K562 (cell line): Measurements from ENCODE around the gene CHRNG. TPM values are rescaled to one million over a fixed set of nuclear protein-coding genes. Genes with fewer than 3 reads are reported as not detected.

ENCODE experiments used
- ATAC-seq: fragments of 200-7000 bp; cut with Tn5 transposase; 3 replicates; pipeline ENCODE4 v1.9.1; 2020; ENCODE audit warnings: moderate library complexity
- BruUV-seq: library from RNA; stranded (reverse); fragments of 400-500 nt; replicated peaks from 2 replicates; lab custom pipeline; 2021; lab: Mats Ljungman, UMichigan
- CTCF ChIA-PET: fragments of 300-600 bp; formaldehyde crosslinking; extraction: SDS; loops from one replicate; lab custom pipeline; 2021; ENCODE audit warnings: low intra/inter-chr PET ratio; lab: Yijun Ruan, JAX
- POLR2A ChIA-PET: fragments of 300-600, 350-650 bp; sonication (Branson Sonifier 250); formaldehyde crosslinking; extraction: SDS; loops from one replicate; lab custom pipeline; 2021; ENCODE audit warnings: antibody characterized with exemption, inconsistent platforms; lab: Yijun Ruan, JAX
- DNase-seq, 4 experiments: peaks; one replicate each; pipeline versions ENCODE4 v3.0.0 to v3.0.0-alpha.2; 2011 to 2018; ENCODE audit warnings: low spot score in 3 of 4, mixed read lengths in 3 of 4; ENCODE audit errors: extremely low read depth in 1 of 4
- FAIRE-seq: peaks from 2 replicates; lab custom pipeline; 2011; peaks lifted over from hg19 to GRCh38; lab: Jason Lieb, UNC
- H2AFZ ChIP-seq: 2 replicates; pipeline ENCODE4 v1.6.0; 2011; ENCODE audit warnings: low read depth, low read length, control low read depth, inconsistent platforms
- H3K27ac ChIP-seq: fragments of 200-600 bp; 3 replicates; pipeline ENCODE4 v1.8.0; 2011; ENCODE audit warnings: low read depth, mild to moderate bottlenecking, control low read depth, inconsistent platforms, low read length, moderate library complexity, mixed read lengths; ENCODE audit errors: extremely low read depth
- H3K27me3 ChIP-seq, 2 experiments: fragments of 300-600 bp in 1 of 2; 2 replicates in 1 of 2; 3 replicates in 1 of 2; pipeline versions ENCODE4 v1.6.0 to v1.8.0; 2011; ENCODE audit warnings: inconsistent platforms in 2 of 2, low read length in 2 of 2, mild to moderate bottlenecking in 1 of 2, mixed read lengths in 1 of 2, moderate library complexity in 1 of 2; ENCODE audit not compliant: control insufficient read depth in 2 of 2, insufficient read depth in 2 of 2
- H3K36me3 ChIP-seq: fragments of 300-600 bp; 3 replicates; pipeline ENCODE4 v1.8.0; 2011; ENCODE audit warnings: mild to moderate bottlenecking, low read length, inconsistent platforms; ENCODE audit not compliant: control insufficient read depth, insufficient read depth
- H3K4me1 ChIP-seq, 2 experiments: fragments of 200-600 bp in 1 of 2; replicated peaks in 1 of 2; 2 replicates in 1 of 2; 3 replicates in 1 of 2; pipeline versions ENCODE4 v1.5.1 to v1.8.0; 2011; ENCODE audit warnings: inconsistent platforms in 2 of 2, low read length in 2 of 2, mild to moderate bottlenecking in 1 of 2, mixed read lengths in 1 of 2, moderate library complexity in 1 of 2; ENCODE audit not compliant: control insufficient read depth in 2 of 2, insufficient read depth in 2 of 2
- H3K4me2 ChIP-seq: 2 replicates; pipeline ENCODE4 v1.6.1; 2011; ENCODE audit warnings: low read length, control low read depth, inconsistent platforms, mixed read lengths; ENCODE audit not compliant: insufficient read depth
- H3K4me3 ChIP-seq: fragments of 200-600 bp; sonication (generic), shearing (Covaris generic); 2 replicates; pipeline ENCODE4 v1.5.1; 2016; ENCODE audit warnings: control low read depth, inconsistent platforms
- H3K79me2 ChIP-seq: fragments of 200-600 bp; 3 replicates; pipeline ENCODE4 v1.8.0; 2011; ENCODE audit warnings: low read length, inconsistent platforms; ENCODE audit not compliant: control insufficient read depth, insufficient read depth
- H3K9ac ChIP-seq, 2 experiments: 2 replicates each; pipeline versions ENCODE4 v1.6.0 to v1.6.1; 2011; ENCODE audit warnings: low read depth in 2 of 2, low read length in 2 of 2, control low read depth in 1 of 2, inconsistent platforms in 1 of 2, mild to moderate bottlenecking in 1 of 2, mixed read lengths in 1 of 2; ENCODE audit not compliant: insufficient read depth in 1 of 2
- H3K9me1 ChIP-seq: one replicate; pipeline ENCODE4 v1.6.0; 2011; ENCODE audit warnings: inconsistent platforms, mild to moderate bottlenecking, low read length, moderate library complexity; ENCODE audit not compliant: control insufficient read depth, insufficient read depth
- H3K9me3 ChIP-seq: replicated peaks from 2 replicates; pipeline ENCODE4 v1.5.1; 2011; ENCODE audit warnings: low read depth, low read length, inconsistent platforms; ENCODE audit not compliant: control insufficient read depth, insufficient read depth
- H4K20me1 ChIP-seq: replicated peaks from 2 replicates; pipeline ENCODE4 v1.6.1; 2011; ENCODE audit warnings: low read length, inconsistent platforms, mixed read lengths; ENCODE audit not compliant: control insufficient read depth, insufficient read depth
- BMI1 ChIP-seq: fragments of 150-350 bp; IDR thresholded peaks from 2 replicates; pipeline ENCODE4 v1.6.1; 2014; ENCODE audit warnings: low read length
- E2F6 ChIP-seq, 2 experiments: IDR thresholded peaks; 2 replicates each; pipeline ENCODE4 v1.6.1; 2011; ENCODE audit warnings: borderline replicate concordance in 1 of 2, control low read depth in 1 of 2, low read depth in 1 of 2, low read length in 1 of 2, mild to moderate bottlenecking in 1 of 2, mixed read lengths in 1 of 2, moderate library complexity in 1 of 2; ENCODE audit not compliant: insufficient read depth in 1 of 2, insufficient read length in 1 of 2, poor library complexity in 1 of 2, severe bottlenecking in 1 of 2; ENCODE audit errors: extremely low read depth in 1 of 2
- FOXP1 ChIP-seq: sonication (generic); formaldehyde crosslinking; IDR thresholded peaks from 2 replicates; pipeline ENCODE4 v1.8.0; 2022; ENCODE audit warnings: mild to moderate bottlenecking, missing genetic modification reagents
- HDGF ChIP-seq: fragments of 450-650 bp; IDR thresholded peaks from 2 replicates; pipeline ENCODE4 v1.6.1; 2016
- HMG20A ChIP-seq: fragments of 450-650 bp; formaldehyde crosslinking; conservative IDR thresholded peaks from 2 replicates; pipeline ENCODE4 v1.4.0; 2020; ENCODE audit warnings: mild to moderate bottlenecking, mixed read lengths
- NCOR1 ChIP-seq: fragments of 450-650 bp; IDR thresholded peaks from 2 replicates; pipeline ENCODE4 v1.6.1; 2016; ENCODE audit warnings: mild to moderate bottlenecking, moderate library complexity
- NFIC ChIP-seq: fragments of 450-650 bp; IDR thresholded peaks from 2 replicates; pipeline ENCODE4 v1.6.1; 2017; ENCODE audit warnings: mild to moderate bottlenecking, inconsistent platforms
- PBX2 ChIP-seq, 2 experiments: IDR thresholded peaks in 1 of 2; conservative IDR thresholded peaks in 1 of 2; 2 replicates each; pipeline ENCODE4 v1.6.1; 2016; ENCODE audit warnings: low read depth in 2 of 2, mild to moderate bottlenecking in 1 of 2, missing compliant biosample characterization in 1 of 2, missing genetic modification characterization in 1 of 2, moderate library complexity in 1 of 2
- RCOR1 ChIP-seq, 2 experiments: IDR thresholded peaks; 2 replicates each; pipeline ENCODE4 v1.6.1; 2012; ENCODE audit warnings: low read depth in 2 of 2, low read length in 2 of 2, borderline replicate concordance in 1 of 2, improper control_type of control experiment in 1 of 2
- RFX5 ChIP-seq: IDR thresholded peaks from 2 replicates; pipeline ENCODE4 v1.6.1; 2011; ENCODE audit warnings: low read depth, mild to moderate bottlenecking, improper control_type of control experiment, low read length
- TCFL5 ChIP-seq: fragments of 250-450 bp; sonication (Bioruptor Pico); conservative IDR thresholded peaks from 2 replicates; pipeline ENCODE4 v1.6.1; 2021; ENCODE audit warnings: mild to moderate bottlenecking, moderate library complexity, matching md5 sums
- WGBS: fragments of 100-300 bp; shearing (Covaris generic); methylation state at CpG from one replicate; pipeline ENCODE4 v1.1.6; 2016; ENCODE audit warnings: low coverage, mixed read lengths; ENCODE audit not compliant: insufficient coverage; ENCODE audit errors: missing lambda C conversion rate; 5-methylcytosine and 5-hydroxymethylcytosine counted together
- in situ Hi-C: fragments of 300-500 bp; cut with MboI; formaldehyde crosslinking; loops from 4 replicates; pipeline ENCODE4 v1.15.0; 2018; ENCODE audit warnings: inconsistent platforms, mixed read lengths
- intact Hi-C: fragments of 100-400 bp; cut with micrococcal nuclease; formaldehyde crosslinking; loops from 2 replicates; pipeline ENCODE4 v1.14.2; 2022
- polyA plus RNA-seq, 8 experiments: library from polyadenylated mRNA; depleted of rRNA in 4 of 8; stranded (reverse) in 5 of 8; unstranded in 3 of 8; fragments of >200 nt; fragmentation: Nextera tagmentation in 2 of 8; fragmentation: Illumina TruSeq in 1 of 8; extraction: Ambion mirVana in 2 of 8; extraction: Trizol in 1 of 8; gene quantifications; 2 replicates each; pipeline versions ENCODE4 v1.2.1 to v1.2.3, GENCODE V29; 2011 to 2014; ENCODE audit warnings: inconsistent platforms in 1 of 8, missing spikeins in 1 of 8
- total RNA-seq, 7 experiments: library from RNA; depleted of rRNA in 6 of 7; stranded (reverse); fragments of >200 nt in 6 of 7; fragmentation: Illumina TruSeq in 2 of 7; extraction: Trizol in 2 of 7; gene quantifications; 2 replicates each; pipeline versions ENCODE4 v1.2.1 to v1.2.3, GENCODE V29; 2011 to 2021; ENCODE audit warnings: low replicate concordance in 1 of 7
- TF ChIP-seq, protein P1 (sequence below): conservative IDR thresholded peaks from 2 replicates; pipeline ENCODE4 v1.6.1; 2011; ENCODE audit warnings: low read depth, mild to moderate bottlenecking, low read length; ENCODE audit not compliant: control insufficient read depth

Gene CHRNG
- total and polyA plus RNA-seq, 9 of the 15 experiments (the other 6 are each of a cell fraction or from before 2014, with no cell fraction given), result not detected

- TF ChIP-seq PBX2 (CRISPR knock-in tag; IDR thresholded peaks at IDR 0.05; ENCODE audit: low read depth) (no peak), PBX2 (tag; conservative IDR thresholded peaks at IDR 0.05; ENCODE audit: low read depth) (no peak), TCFL5 (CRISPR knock-in tag) (no peak)
Measured at GRCh38 chr2:232537499-232537898, 2.0 kb upstream of the CHRNG start (continued).

DNA sequence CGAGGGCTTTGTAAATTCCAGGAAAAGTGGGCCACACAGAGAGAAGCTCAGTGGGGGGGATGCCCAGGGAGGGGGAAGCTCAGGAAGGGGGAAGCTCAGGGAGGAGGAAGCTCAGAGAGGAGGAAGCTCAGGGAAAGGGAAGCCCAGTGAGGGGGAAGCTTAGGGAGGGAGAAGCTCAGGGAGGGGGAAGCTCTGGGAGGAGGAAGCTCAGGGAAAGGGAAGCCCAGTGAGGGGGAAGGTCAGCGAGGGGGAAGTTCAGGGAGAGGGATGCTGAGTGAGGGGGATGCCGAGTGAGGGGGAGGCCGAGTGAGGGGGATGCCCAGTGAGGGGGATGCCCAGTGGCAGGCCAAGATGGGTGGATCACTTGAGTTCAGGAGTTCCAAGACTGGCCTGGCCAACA lies 821 bp upstream of the CHRNG start:
- H3K9me1 ChIP-seq, result no peaks in the 10 kb centered on the region
- POLR2A ChIA-PET, result interaction anchor here (0.6 kb wide), 1 partner anchor 487 kb away, joined by 4 read pairs; no protein-coding TSS in a partner anchor
- H3K4me3 ChIP-seq, result no peak overlapping the region
- H3K4me2 ChIP-seq, result no peak overlapping the region
- H2AFZ ChIP-seq, result no peak overlapping the region
- FAIRE-seq (no peak), DNase-seq (no peak), ATAC-seq (no peak)
- intact Hi-C loops, result no loop called here
- no peaks in the 10 kb centered on the region for H3K79me2 ChIP-seq
- no peaks in the 10 kb centered on the region for H3K27me3 ChIP-seq
- H4K20me1 ChIP-seq, result no peaks in the 10 kb centered on the region
- no TSS peak for BruUV-seq
- no peak overlapping the region for H3K9ac ChIP-seq
- peaks cover 0 to 28% of the 10 kb centered on the region in 2 experiments; a peak in 2 of 5 replicates for H3K4me1 ChIP-seq
- CTCF ChIA-PET, result no interaction called here
- WGBS, result 0% methylated on average over 1 of the region's 4 CpGs
- H3K27ac ChIP-seq, result no peak overlapping the region
- no peaks in the 10 kb centered on the region for H3K36me3 ChIP-seq
- in situ Hi-C loops, result no loop called here
- H3K9me3 ChIP-seq, result no peaks in the 10 kb centered on the region
- TF ChIP-seq HMG20A (CRISPR knock-in tag) (no peak), BMI1 (no peak), FOXP1 (CRISPR knock-in tag) (no peak), PBX2 (CRISPR knock-in tag; IDR thresholded peaks at IDR 0.05; ENCODE audit: low read depth) (no peak), PBX2 (tag; conservative IDR thresholded peaks at IDR 0.05; ENCODE audit: low read depth) (no peak), NCOR1 (no peak), HDGF (no peak), RFX5 (no peak), RCOR1 (IDR thresholded peaks at IDR 0.05; ENCODE audit: borderline replicate concordance in 1 of 2, low read depth in 2 of 2, low read length in 2 of 2) (no peak), E2F6 (IDR thresholded peaks at IDR 0.05; ENCODE audit: borderline replicate concordance in 1 of 2, extremely low read depth in 1 of 2, insufficient read depth in 1 of 2, insufficient read length in 1 of 2, low read depth in 1 of 2, low read length in 1 of 2, poor library complexity in 1 of 2, severe bottlenecking in 1 of 2) (no peak), NFIC (no peak)
- TF ChIP-seq, protein P1, sequence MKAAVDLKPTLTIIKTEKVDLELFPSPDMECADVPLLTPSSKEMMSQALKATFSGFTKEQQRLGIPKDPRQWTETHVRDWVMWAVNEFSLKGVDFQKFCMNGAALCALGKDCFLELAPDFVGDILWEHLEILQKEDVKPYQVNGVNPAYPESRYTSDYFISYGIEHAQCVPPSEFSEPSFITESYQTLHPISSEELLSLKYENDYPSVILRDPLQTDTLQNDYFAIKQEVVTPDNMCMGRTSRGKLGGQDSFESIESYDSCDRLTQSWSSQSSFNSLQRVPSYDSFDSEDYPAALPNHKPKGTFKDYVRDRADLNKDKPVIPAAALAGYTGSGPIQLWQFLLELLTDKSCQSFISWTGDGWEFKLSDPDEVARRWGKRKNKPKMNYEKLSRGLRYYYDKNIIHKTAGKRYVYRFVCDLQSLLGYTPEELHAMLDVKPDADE, result no peak
